ENCODE results near the gene KISS1.

DNA sequence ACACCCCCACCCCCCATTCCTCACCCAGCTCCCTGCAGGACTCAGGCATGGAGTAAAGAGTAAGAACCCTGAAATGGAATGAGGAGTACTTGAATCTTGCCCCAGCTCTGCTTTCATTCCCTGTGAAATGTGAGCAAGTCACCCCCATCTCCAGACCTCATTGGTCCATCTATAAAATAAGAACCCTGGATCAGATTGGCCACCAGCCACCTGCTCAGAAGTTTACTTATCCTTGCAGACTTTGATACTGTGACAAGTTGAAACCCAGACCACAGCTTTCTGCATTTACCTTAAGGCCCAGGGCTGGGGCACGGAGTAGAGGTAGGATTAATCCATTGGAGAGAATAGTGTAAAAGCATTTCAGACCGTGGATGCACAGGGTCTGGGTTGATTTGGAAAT lies 2.2 kb downstream of the KISS1 start:
- TF ChIP-seq POLR2AphosphoS5 (IDR thresholded peaks at IDR 0.05; ENCODE audit: low read depth, low read length) (no peak), SIN3A (IDR thresholded peaks at IDR 0.05; ENCODE audit: borderline replicate concordance, insufficient read depth, low read length) (no peak), TAF1 (IDR thresholded peaks at IDR 0.05; ENCODE audit: borderline replicate concordance, insufficient read depth, low read length) (no peak)
- TF ChIP-seq, protein P1, sequence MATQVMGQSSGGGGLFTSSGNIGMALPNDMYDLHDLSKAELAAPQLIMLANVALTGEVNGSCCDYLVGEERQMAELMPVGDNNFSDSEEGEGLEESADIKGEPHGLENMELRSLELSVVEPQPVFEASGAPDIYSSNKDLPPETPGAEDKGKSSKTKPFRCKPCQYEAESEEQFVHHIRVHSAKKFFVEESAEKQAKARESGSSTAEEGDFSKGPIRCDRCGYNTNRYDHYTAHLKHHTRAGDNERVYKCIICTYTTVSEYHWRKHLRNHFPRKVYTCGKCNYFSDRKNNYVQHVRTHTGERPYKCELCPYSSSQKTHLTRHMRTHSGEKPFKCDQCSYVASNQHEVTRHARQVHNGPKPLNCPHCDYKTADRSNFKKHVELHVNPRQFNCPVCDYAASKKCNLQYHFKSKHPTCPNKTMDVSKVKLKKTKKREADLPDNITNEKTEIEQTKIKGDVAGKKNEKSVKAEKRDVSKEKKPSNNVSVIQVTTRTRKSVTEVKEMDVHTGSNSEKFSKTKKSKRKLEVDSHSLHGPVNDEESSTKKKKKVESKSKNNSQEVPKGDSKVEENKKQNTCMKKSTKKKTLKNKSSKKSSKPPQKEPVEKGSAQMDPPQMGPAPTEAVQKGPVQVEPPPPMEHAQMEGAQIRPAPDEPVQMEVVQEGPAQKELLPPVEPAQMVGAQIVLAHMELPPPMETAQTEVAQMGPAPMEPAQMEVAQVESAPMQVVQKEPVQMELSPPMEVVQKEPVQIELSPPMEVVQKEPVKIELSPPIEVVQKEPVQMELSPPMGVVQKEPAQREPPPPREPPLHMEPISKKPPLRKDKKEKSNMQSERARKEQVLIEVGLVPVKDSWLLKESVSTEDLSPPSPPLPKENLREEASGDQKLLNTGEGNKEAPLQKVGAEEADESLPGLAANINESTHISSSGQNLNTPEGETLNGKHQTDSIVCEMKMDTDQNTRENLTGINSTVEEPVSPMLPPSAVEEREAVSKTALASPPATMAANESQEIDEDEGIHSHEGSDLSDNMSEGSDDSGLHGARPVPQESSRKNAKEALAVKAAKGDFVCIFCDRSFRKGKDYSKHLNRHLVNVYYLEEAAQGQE (IDR thresholded peaks at IDR 0.05; ENCODE audit: insufficient read depth in 1 of 2, low read depth in 2 of 2, low read length in 2 of 2) = no peak
